Breast epithelium (tissue), 4 donors: ENCODE measurements around the gene MYO18B. TPM values are rescaled to one million over a fixed set of nuclear protein-coding genes. Genes with fewer than 3 reads are reported as not detected.

Source experiments
- DNase-seq, 2 donors: peaks; one replicate each; pipeline ENCODE4 v3.0.0-alpha.2; 2019; ENCODE audit warnings: low spot score in 2 of 2
- H3K27ac ChIP-seq, 2 donors: fragments of 200-600 bp; sonication (generic) in 1 of 2; one replicate each; pipeline ENCODE4 v1.5.1; 2016 to 2019; ENCODE audit warnings: mild to moderate bottlenecking in 1 of 2
- H3K27me3 ChIP-seq, 2 donors: fragments of 200-600 bp; sonication (generic) in 1 of 2; one replicate each; pipeline versions ENCODE4 v1.5.1 to v1.6.0; 2017 to 2019; ENCODE audit warnings: control low read depth in 1 of 2, mild to moderate bottlenecking in 1 of 2
- H3K36me3 ChIP-seq: fragments of 200-600 bp; one replicate; pipeline ENCODE4 v1.5.1; 2019
- H3K4me1 ChIP-seq, 2 donors: fragments of 200-600 bp; sonication (generic); one replicate each; pipeline ENCODE4 v1.5.1; 2016 to 2019; ENCODE audit warnings: control low read depth in 1 of 2
- H3K4me3 ChIP-seq, 3 donors: fragments of 200-600 bp; sonication (generic); 1 replicate in 2 of 3; 2 replicates in 1 of 3; pipeline ENCODE4 v1.5.1; 2016 to 2019; ENCODE audit warnings: mild to moderate bottlenecking in 3 of 3, moderate library complexity in 2 of 3
- H3K9me3 ChIP-seq, 2 donors: fragments of 200-600 bp; sonication (generic) in 1 of 2; one replicate each; pipeline ENCODE4 v1.5.1; 2016 to 2019; ENCODE audit warnings: control low read depth in 1 of 2
- CTCF ChIP-seq, 3 donors: fragments of 450-650 bp; IDR thresholded peaks; one replicate each; pipeline ENCODE4 v1.5.1; 2016 to 2017; ENCODE audit warnings: antibody characterized with exemption in 3 of 3, mild to moderate bottlenecking in 3 of 3, moderate library complexity in 3 of 3
- POLR2A ChIP-seq: fragments of 450-650 bp; IDR thresholded peaks from one replicate; pipeline ENCODE4 v1.6.1; 2016; ENCODE audit warnings: antibody characterized with exemption, mild to moderate bottlenecking, moderate library complexity
- POLR2AphosphoS5 ChIP-seq, 3 donors: sonication (generic); formaldehyde crosslinking; IDR thresholded peaks; one replicate each; pipeline ENCODE4 v1.6.1; 2017; ENCODE audit warnings: antibody characterized with exemption in 3 of 3
- intact Hi-C: fragments of 100-400 bp; cut with DNase I; formaldehyde crosslinking; loops from one replicate; pipeline ENCODE4 v1.15.1; 2023; ENCODE audit warnings: low total_unique reads
- total RNA-seq, 3 donors: library from RNA; depleted of rRNA; stranded (reverse); fragments of >200 nt; gene quantifications; one replicate each; pipeline ENCODE4 v1.1.0, GENCODE V29; 2016

The MYO18B gene
- total RNA-seq, 3 donors from 2014 or later, result under 0.01 to 0.16 (median 0.15) TPM

- H3K9me3 ChIP-seq, result no peaks in the 10 kb centered on the region
- H3K27me3 ChIP-seq, result no peaks in the 10 kb centered on the region
- intact Hi-C loops, result no loop called here
- DNase-seq, result no peak
- no peaks in the 10 kb centered on the region for H3K4me1 ChIP-seq
- TF ChIP-seq CTCF (IDR thresholded peaks at IDR 0.05) (no peak), POLR2A (no peak), POLR2AphosphoS5 (IDR thresholded peaks at IDR 0.05) (no peak)
- no peak overlapping the region for H3K27ac ChIP-seq
- no peak overlapping the region for H3K4me3 ChIP-seq
- no peaks in the 10 kb centered on the region for H3K36me3 ChIP-seq
Measured at GRCh38 chr22:25779890-25780289, 37.9 kb downstream of the MYO18B start.

- no peaks in the 10 kb centered on the region for H3K4me1 ChIP-seq
- DNase-seq, result no peak
- no peaks in the 10 kb centered on the region for H3K27me3 ChIP-seq
- no peak overlapping the region for H3K4me3 ChIP-seq
- no peaks in the 10 kb centered on the region for H3K9me3 ChIP-seq
- no peaks in the 10 kb centered on the region for H3K36me3 ChIP-seq
- no peak overlapping the region for H3K27ac ChIP-seq
- intact Hi-C loops, result no loop called here
- no peak for TF ChIP-seq CTCF (IDR thresholded peaks at IDR 0.05)
- TF ChIP-seq POLR2AphosphoS5 (IDR thresholded peaks at IDR 0.05), result no peak
- no peak for TF ChIP-seq POLR2A
Measured at GRCh38 chr22:25780673-25781072, 38.7 kb downstream of the MYO18B start.

- TF ChIP-seq CTCF (IDR thresholded peaks at IDR 0.05) (no peak), POLR2A (no peak), POLR2AphosphoS5 (IDR thresholded peaks at IDR 0.05) (no peak)
- no peaks in the 10 kb centered on the region for H3K9me3 ChIP-seq
- no peaks in the 10 kb centered on the region for H3K27me3 ChIP-seq
- DNase-seq, result no peak
- no peaks in the 10 kb centered on the region for H3K4me1 ChIP-seq
- H3K4me3 ChIP-seq, result no peak overlapping the region
- intact Hi-C loops, result no loop called here
- no peak overlapping the region for H3K27ac ChIP-seq
- no peaks in the 10 kb centered on the region for H3K36me3 ChIP-seq
Measured at GRCh38 chr22:25781801-25782200, 39.8 kb downstream of the MYO18B start.

GRCh38 chr22:25782831-25783230 is 40.8 kb downstream of the MYO18B start:
- Histone ChIP-seq H3K4me3 (no peak overlapping the region), H3K27me3 (no peaks in the 10 kb centered on the region), H3K36me3 (no peaks in the 10 kb centered on the region), H3K4me1 (no peaks in the 10 kb centered on the region), H3K9me3 (no peaks in the 10 kb centered on the region), H3K27ac (no peak overlapping the region)
- intact Hi-C loops, result no loop called here
- no peak for TF ChIP-seq CTCF (IDR thresholded peaks at IDR 0.05)
- no peak for TF ChIP-seq POLR2AphosphoS5 (IDR thresholded peaks at IDR 0.05)
- no peak for DNase-seq

- TF ChIP-seq POLR2AphosphoS5 (IDR thresholded peaks at IDR 0.05) (no peak), CTCF (IDR thresholded peaks at IDR 0.05) (no peak), POLR2A (no peak)
- intact Hi-C loops, result no loop called here
Measured at GRCh38 chr22:25783856-25784255, 41.9 kb downstream of the MYO18B start.

More at GRCh38 chr22:25783856-25784255, 41.9 kb downstream of the MYO18B start:
- H3K36me3 ChIP-seq, result no peaks in the 10 kb centered on the region
- H3K4me1 ChIP-seq, result no peaks in the 10 kb centered on the region
- no peak overlapping the region for H3K4me3 ChIP-seq
- no peaks in the 10 kb centered on the region for H3K27me3 ChIP-seq
- DNase-seq, result no peak
- no peak overlapping the region for H3K27ac ChIP-seq
- H3K9me3 ChIP-seq, result no peaks in the 10 kb centered on the region
